KMS-11 (cell line): ENCODE data around the gene MYL2.

Experiments
- H2AFZ ChIP-seq: fragments of 200-600 bp; sonication (generic); 2 replicates; pipeline ENCODE4 v1.6.1; 2016; ENCODE audit warnings: antibody characterized with exemption, mixed run types, low read depth
- H3K27ac ChIP-seq: fragments of 200-600 bp; sonication (generic); 2 replicates; pipeline ENCODE4 v1.6.1; 2016; ENCODE audit warnings: mild to moderate bottlenecking, mixed run types
- H3K27me3 ChIP-seq: fragments of 200-600 bp; sonication (generic); 2 replicates; pipeline ENCODE4 v1.6.1; 2017; ENCODE audit warnings: mild to moderate bottlenecking, low read depth, mixed run types, moderate library complexity; ENCODE audit not compliant: insufficient read depth
- H3K36me3 ChIP-seq: fragments of 200-600 bp; sonication (generic); 2 replicates; pipeline ENCODE4 v1.6.1; 2017; ENCODE audit warnings: mild to moderate bottlenecking, mixed run types; ENCODE audit not compliant: insufficient read depth
- H3K4me1 ChIP-seq: fragments of 200-600 bp; sonication (generic); 2 replicates; pipeline ENCODE4 v1.6.1; 2016; ENCODE audit warnings: mild to moderate bottlenecking, low read depth, mixed run types; ENCODE audit not compliant: poor library complexity, severe bottlenecking
- H3K4me2 ChIP-seq: fragments of 200-600 bp; sonication (generic); 2 replicates; pipeline ENCODE4 v1.7.0; 2016; ENCODE audit warnings: mild to moderate bottlenecking, mixed run types
- H3K4me3 ChIP-seq: fragments of 200-600 bp; sonication (generic); IDR thresholded peaks from 2 replicates; pipeline ENCODE4 v1.6.1; 2017; ENCODE audit warnings: low read depth, low read length, mixed read lengths; ENCODE audit not compliant: insufficient read depth
- H3K79me2 ChIP-seq: fragments of 200-600 bp; sonication (generic); 2 replicates; pipeline ENCODE4 v1.6.1; 2016; ENCODE audit warnings: low read depth, mixed run types; ENCODE audit not compliant: insufficient read depth
- H3K9ac ChIP-seq: fragments of 200-600 bp; sonication (generic); 2 replicates; pipeline ENCODE4 v1.6.1; 2016; ENCODE audit warnings: mild to moderate bottlenecking, mixed run types
- H4K20me1 ChIP-seq: fragments of 200-600 bp; sonication (generic); 2 replicates; pipeline ENCODE4 v1.6.1; 2016; ENCODE audit warnings: mild to moderate bottlenecking, mixed run types; ENCODE audit not compliant: insufficient read depth
- CTCF ChIP-seq: fragments of 200-600 bp; sonication (generic); conservative IDR thresholded peaks from 2 replicates; pipeline ENCODE4 v1.6.1; 2017; ENCODE audit warnings: low read depth, mild to moderate bottlenecking, antibody characterized with exemption, low read length, moderate library complexity, mixed read lengths

MYL2 gene

GRCh38 chr12:110906083-110906482 is 14.3 kb downstream of the MYL2 start:
- H4K20me1 ChIP-seq: no peaks in the 10 kb centered on the region
- H3K27ac ChIP-seq: no peak overlapping the region
- H2AFZ ChIP-seq: no peak overlapping the region
- H3K27me3 ChIP-seq: no peaks in the 10 kb centered on the region
- H3K36me3 ChIP-seq: no peaks in the 10 kb centered on the region
- no peak overlapping the region for H3K9ac ChIP-seq
- TF ChIP-seq CTCF: no peak
- no peak overlapping the region for H3K4me3 ChIP-seq
- no peaks in the 10 kb centered on the region for H3K79me2 ChIP-seq
- H3K4me1 ChIP-seq: no peaks in the 10 kb centered on the region
- H3K4me2 ChIP-seq: no peak overlapping the region

GRCh38 chr12:110903511-110903910 is 16.9 kb downstream of the MYL2 start:
- Histone ChIP-seq H3K9ac (no peak overlapping the region), H3K4me3 (no peak overlapping the region), H3K4me1 (no peaks in the 10 kb centered on the region), H3K27me3 (no peaks in the 10 kb centered on the region), H3K4me2 (no peak overlapping the region), H3K36me3 (no peaks in the 10 kb centered on the region), H3K27ac (no peak overlapping the region), H4K20me1 (no peaks in the 10 kb centered on the region), H3K79me2 (no peaks in the 10 kb centered on the region), H2AFZ (no peak overlapping the region)
- TF ChIP-seq CTCF: no peak

GRCh38 chr12:110901401-110901800 is 19.0 kb downstream of the MYL2 start:
- Histone ChIP-seq H2AFZ (no peak overlapping the region), H4K20me1 (no peaks in the 10 kb centered on the region), H3K4me1 (no peaks in the 10 kb centered on the region), H3K36me3 (no peaks in the 10 kb centered on the region), H3K79me2 (no peaks in the 10 kb centered on the region), H3K4me2 (no peak overlapping the region), H3K27me3 (no peaks in the 10 kb centered on the region), H3K27ac (no peak overlapping the region), H3K9ac (no peak overlapping the region), H3K4me3 (no peak overlapping the region)
- no peak for TF ChIP-seq CTCF

- no peaks in the 10 kb centered on the region for H3K27me3 ChIP-seq
- no peak for TF ChIP-seq CTCF
- H3K4me1 ChIP-seq: no peaks in the 10 kb centered on the region
- no peak overlapping the region for H2AFZ ChIP-seq
- no peaks in the 10 kb centered on the region for H4K20me1 ChIP-seq
- no peak overlapping the region for H3K27ac ChIP-seq
- no peak overlapping the region for H3K9ac ChIP-seq
- H3K4me3 ChIP-seq: no peak overlapping the region
- no peak overlapping the region for H3K4me2 ChIP-seq
- H3K36me3 ChIP-seq: no peaks in the 10 kb centered on the region
- H3K79me2 ChIP-seq: no peaks in the 10 kb centered on the region
These were observed 23.8 kb downstream of the MYL2 start for GRCh38 chr12:110896559-110896958.
